ENCODE measurements around the gene ADAMTS16.

DNA sequence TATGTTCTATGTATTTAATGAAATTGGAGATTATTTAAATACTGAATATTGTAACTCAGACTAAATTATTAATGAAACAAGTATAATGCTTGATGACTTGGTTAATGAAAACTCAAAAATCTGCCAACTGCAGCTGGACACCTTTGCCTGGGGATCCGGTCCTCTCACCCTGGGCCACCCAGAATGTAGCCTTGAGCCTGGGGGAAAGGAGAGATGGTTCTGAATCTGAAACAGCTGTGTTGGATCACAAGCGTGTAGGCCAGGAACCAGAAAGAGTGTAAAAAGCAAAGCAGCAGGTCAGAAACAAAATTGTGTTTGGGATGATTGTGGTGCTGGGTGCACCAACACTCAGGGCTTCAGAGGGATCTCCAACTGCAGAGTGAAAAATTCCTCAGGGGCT, 38.5 kb downstream of the ADAMTS16 start:
- TF ChIP-seq POLR2A (IDR thresholded peaks at IDR 0.05), result no peak
- TF ChIP-seq, protein P1, sequence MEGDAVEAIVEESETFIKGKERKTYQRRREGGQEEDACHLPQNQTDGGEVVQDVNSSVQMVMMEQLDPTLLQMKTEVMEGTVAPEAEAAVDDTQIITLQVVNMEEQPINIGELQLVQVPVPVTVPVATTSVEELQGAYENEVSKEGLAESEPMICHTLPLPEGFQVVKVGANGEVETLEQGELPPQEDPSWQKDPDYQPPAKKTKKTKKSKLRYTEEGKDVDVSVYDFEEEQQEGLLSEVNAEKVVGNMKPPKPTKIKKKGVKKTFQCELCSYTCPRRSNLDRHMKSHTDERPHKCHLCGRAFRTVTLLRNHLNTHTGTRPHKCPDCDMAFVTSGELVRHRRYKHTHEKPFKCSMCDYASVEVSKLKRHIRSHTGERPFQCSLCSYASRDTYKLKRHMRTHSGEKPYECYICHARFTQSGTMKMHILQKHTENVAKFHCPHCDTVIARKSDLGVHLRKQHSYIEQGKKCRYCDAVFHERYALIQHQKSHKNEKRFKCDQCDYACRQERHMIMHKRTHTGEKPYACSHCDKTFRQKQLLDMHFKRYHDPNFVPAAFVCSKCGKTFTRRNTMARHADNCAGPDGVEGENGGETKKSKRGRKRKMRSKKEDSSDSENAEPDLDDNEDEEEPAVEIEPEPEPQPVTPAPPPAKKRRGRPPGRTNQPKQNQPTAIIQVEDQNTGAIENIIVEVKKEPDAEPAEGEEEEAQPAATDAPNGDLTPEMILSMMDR (IDR thresholded peaks at IDR 0.05), result no peak
